Ovary (tissue), 9 donors: Measurements from ENCODE around the gene KIF18A. TPM values are rescaled to one million over a fixed set of nuclear protein-coding genes. Genes with fewer than 3 reads are reported as not detected.

Experiments used
- DNase-seq, 5 donors: peaks; one replicate each; pipeline ENCODE4 v3.0.0-alpha.2; 2019 to 2020
- H3K27ac ChIP-seq, 2 donors: fragments of 200-600 bp; one replicate each; pipeline versions ENCODE4 v1.5.1 to v1.8.0; 2019 to 2022
- H3K27me3 ChIP-seq: fragments of 200-600 bp; one replicate; pipeline ENCODE4 v1.8.0; 2022
- H3K36me3 ChIP-seq: fragments of 200-600 bp; sonication (generic); one replicate; pipeline ENCODE4 v1.5.1; 2019
- H3K4me1 ChIP-seq: one replicate; pipeline ENCODE4 v1.8.1; 2013; ENCODE audit warnings: mild to moderate bottlenecking, moderate library complexity; ENCODE audit not compliant: insufficient read depth
- H3K4me3 ChIP-seq: fragments of 200-600 bp; sonication (generic); one replicate; pipeline ENCODE4 v1.5.1; 2017
- H3K9me3 ChIP-seq, 2 donors: fragments of 200-600 bp in 1 of 2; sonication (generic) in 1 of 2; one replicate each; pipeline versions ENCODE4 v1.5.1 to v1.8.1; 2013 to 2019; ENCODE audit warnings: mild to moderate bottlenecking in 1 of 2, moderate library complexity in 1 of 2
- EP300 ChIP-seq: sonication (generic); formaldehyde crosslinking; IDR thresholded peaks from one replicate; pipeline ENCODE4 v1.6.1; 2017; ENCODE audit warnings: antibody characterized with exemption
- POLR2A ChIP-seq: fragments of 450-650 bp; IDR thresholded peaks from one replicate; pipeline ENCODE4 v1.6.1; 2017; ENCODE audit warnings: antibody characterized with exemption, mild to moderate bottlenecking, moderate library complexity
- WGBS, 3 donors: extraction: QIAGEN DNeasy Blood & Tissue Kit in 1 of 3; methylation state at CpG; one replicate each; pipeline versions ENCODE4 v1.1.5 to v1.1.7; 2013 to 2017; 5-methylcytosine and 5-hydroxymethylcytosine counted together
- intact Hi-C, 4 donors: fragments of 100-400 bp; cut with DNase I; formaldehyde crosslinking; loops; one replicate each; pipeline versions ENCODE4 v1.11.0 to v1.15.1; 2022 to 2023
- polyA plus RNA-seq, 2 donors: library from polyadenylated mRNA; stranded (reverse); fragments of 200-250 nt in 1 of 2; fragments of 350-450 nt in 1 of 2; fragmentation: Illumina TruSeq in 1 of 2; extraction: RNeasy Lipid Tissue Mini Kit (QIAGEN cat#74804) in 1 of 2; gene quantifications; one replicate each; pipeline ENCODE4 v1.2.3, GENCODE V29; 2013 to 2014
- total RNA-seq, 7 donors: library from RNA; depleted of rRNA in 2 of 7; stranded (reverse); fragments of >200 nt in 2 of 7; fragmentation: NEBNext Ultra II Directional in 3 of 7; extraction: Animal tissue kit (Norgen Biotek cat#: 25700) in 3 of 7; gene quantifications; one replicate each; pipeline versions ENCODE4 v1.1.0 to v1.2.4, GENCODE V29; 2016 to 2023
- TF ChIP-seq, protein P1 (sequence below), 3 donors: fragments of 450-650 bp in 2 of 3; fragments of 200-600 bp in 1 of 3; IDR thresholded peaks; one replicate each; pipeline versions ENCODE4 v1.5.1 to v1.8.0; 2016 to 2022; ENCODE audit warnings: antibody characterized with exemption in 3 of 3, mild to moderate bottlenecking in 1 of 3
- donor health status: DM: no; HTN: no; CAD: no; lungs with moderate emphysema.
- donor health status: DM: no; HTN: no; CAD: no.
- donor health status: Bipolar disorder and iron deficiency.
- donor health status: DM: yes; HTN: yes; CAD: no.
- donor health status: DM: no; HTN: no; CAD: no.
- donor health status: DM: yes; HTN: yes; CAD: no.

KIF18A gene
- total and polyA plus RNA-seq, 9 donors = 0.28 to 0.72 (median 0.36) TPM; not detected in 1

GRCh38 chr11:28146123-28146751, 38.3 kb upstream of the KIF18A start:
- WGBS, 3 donors = 53 to 79% (median 65%) methylated on average over 2 of the region's 2 CpGs
- Histone ChIP-seq H3K4me3 (no peak overlapping the region), H3K27ac (no peak overlapping the region), H3K36me3 (no peaks in the 10 kb centered on the region), H3K27me3 (no peaks in the 10 kb centered on the region), H3K9me3 (no peaks in the 10 kb centered on the region), H3K4me1 (no peaks in the 10 kb centered on the region)
- no peak for DNase-seq
- TF ChIP-seq EP300 (no peak), POLR2A (no peak)
- TF ChIP-seq, protein P1, sequence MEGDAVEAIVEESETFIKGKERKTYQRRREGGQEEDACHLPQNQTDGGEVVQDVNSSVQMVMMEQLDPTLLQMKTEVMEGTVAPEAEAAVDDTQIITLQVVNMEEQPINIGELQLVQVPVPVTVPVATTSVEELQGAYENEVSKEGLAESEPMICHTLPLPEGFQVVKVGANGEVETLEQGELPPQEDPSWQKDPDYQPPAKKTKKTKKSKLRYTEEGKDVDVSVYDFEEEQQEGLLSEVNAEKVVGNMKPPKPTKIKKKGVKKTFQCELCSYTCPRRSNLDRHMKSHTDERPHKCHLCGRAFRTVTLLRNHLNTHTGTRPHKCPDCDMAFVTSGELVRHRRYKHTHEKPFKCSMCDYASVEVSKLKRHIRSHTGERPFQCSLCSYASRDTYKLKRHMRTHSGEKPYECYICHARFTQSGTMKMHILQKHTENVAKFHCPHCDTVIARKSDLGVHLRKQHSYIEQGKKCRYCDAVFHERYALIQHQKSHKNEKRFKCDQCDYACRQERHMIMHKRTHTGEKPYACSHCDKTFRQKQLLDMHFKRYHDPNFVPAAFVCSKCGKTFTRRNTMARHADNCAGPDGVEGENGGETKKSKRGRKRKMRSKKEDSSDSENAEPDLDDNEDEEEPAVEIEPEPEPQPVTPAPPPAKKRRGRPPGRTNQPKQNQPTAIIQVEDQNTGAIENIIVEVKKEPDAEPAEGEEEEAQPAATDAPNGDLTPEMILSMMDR (IDR thresholded peaks at IDR 0.05) = no peak
- intact Hi-C loops = no loop called here

DNA sequence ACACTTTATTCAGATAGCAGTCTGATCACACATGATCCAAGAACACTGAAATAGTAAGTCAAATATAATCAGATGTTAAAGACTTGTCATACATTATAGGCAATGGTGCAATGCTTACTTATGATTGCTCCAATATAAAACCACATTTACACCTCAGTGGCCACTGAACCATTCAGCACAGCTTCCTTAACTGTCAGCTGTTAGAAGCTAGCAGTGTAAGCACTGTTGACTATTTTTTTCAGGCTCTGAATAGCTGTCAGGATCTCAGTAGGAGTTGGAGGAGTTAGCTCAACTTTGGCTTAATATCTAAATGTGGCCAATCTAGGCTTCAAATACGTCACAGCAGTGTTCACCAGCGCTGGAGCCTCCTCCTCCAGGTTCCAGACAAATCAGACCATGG, 36.9 kb upstream of the KIF18A start:
- no peak for DNase-seq
- TF ChIP-seq POLR2A (no peak), EP300 (no peak)
- TF ChIP-seq, protein P1 (IDR thresholded peaks at IDR 0.05) = no peak
- H3K27me3 ChIP-seq = no peaks in the 10 kb centered on the region
- peaks cover 0 to 9% of the 10 kb centered on the region in 2 donors for H3K9me3 ChIP-seq
- WGBS, 3 donors = 84 to 94% (median 90%) methylated on average over 2 of the region's 2 CpGs
- intact Hi-C loops = no loop called here
- no peaks in the 10 kb centered on the region for H3K36me3 ChIP-seq
- no peak overlapping the region for H3K4me3 ChIP-seq
- no peaks in the 10 kb centered on the region for H3K4me1 ChIP-seq
- no peak overlapping the region for H3K27ac ChIP-seq

DNA sequence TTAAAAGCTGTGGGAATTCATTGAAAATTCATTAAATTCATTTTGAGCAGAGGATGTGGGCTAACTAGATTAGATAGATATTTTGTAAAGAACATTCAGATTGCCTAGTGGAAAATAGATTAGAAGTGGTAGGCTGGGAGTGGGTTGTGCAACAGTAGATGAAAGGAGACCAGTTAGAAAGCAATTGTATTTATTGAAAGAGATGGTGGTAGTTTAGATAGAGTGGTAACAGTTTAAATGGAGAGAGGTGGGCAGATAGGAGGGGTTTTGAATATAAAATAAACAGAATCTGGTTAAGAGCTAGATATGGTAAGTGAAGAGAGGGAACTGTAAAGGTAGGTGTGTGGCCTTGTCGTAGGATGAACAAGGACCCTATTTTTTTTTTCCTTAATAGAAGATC, 34.8 kb upstream of the KIF18A start:
- no peaks in the 10 kb centered on the region for H3K4me1 ChIP-seq
- peaks cover 0 to 11% of the 10 kb centered on the region in 2 donors for H3K9me3 ChIP-seq
- intact Hi-C loops = no loop called here
- H3K4me3 ChIP-seq = no peak overlapping the region
- no peak overlapping the region for H3K27ac ChIP-seq
- no peak for DNase-seq
- H3K27me3 ChIP-seq = no peaks in the 10 kb centered on the region
- WGBS, 3 donors = 96 to 99% (median 98%) methylated on average over 1 of the region's 1 CpG
- TF ChIP-seq EP300 = no peak
- no peak for TF ChIP-seq POLR2A
- TF ChIP-seq, protein P1 (IDR thresholded peaks at IDR 0.05) = no peak
- H3K36me3 ChIP-seq = no peaks in the 10 kb centered on the region

DNA sequence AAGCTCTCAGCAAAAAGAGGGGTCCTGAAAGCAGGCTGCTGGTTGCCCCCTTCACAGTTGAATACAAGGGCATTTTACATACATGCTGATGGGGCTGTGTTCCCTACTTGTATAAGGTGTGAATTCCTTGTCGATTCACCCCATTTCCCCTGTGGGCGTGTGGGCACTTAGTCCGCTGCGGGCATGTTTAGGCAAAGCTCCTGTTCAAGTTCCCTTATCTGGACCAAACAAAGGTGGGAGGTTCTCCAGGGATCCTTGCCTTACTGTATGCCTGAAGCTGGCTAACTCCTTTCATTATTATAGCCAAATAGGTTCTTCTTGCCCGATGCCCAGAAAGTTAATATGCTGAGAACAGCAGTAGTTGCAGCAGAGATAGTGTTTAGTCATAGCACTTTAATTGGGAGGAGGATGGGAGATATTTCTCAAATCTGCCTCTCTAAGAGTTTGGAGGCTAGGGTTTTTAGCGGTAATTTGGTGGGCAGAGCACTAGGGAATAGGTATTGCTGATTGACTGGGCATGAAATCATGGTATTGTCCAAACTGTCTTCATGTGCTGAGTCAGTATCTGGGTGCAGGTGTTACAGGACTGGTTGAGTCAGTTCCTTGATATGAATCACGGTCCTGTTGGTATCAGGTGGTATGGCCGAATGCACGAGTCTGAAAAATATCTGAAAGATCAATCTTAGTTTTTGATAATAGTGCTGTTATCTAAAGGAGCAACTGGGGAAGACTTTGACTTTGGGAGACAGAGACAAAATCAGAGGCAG, 32.9 kb upstream of the KIF18A start:
- peaks cover 0 to 11% of the 10 kb centered on the region in 2 donors for H3K9me3 ChIP-seq
- H3K36me3 ChIP-seq = no peaks in the 10 kb centered on the region
- intact Hi-C loops = no loop called here
- no peak overlapping the region for H3K4me3 ChIP-seq
- H3K4me1 ChIP-seq = no peaks in the 10 kb centered on the region
- TF ChIP-seq POLR2A = no peak
- TF ChIP-seq, protein P1 (IDR thresholded peaks at IDR 0.05) = no peak
- TF ChIP-seq EP300 = no peak
- 96 to 98% (median 96%) methylated on average over 9 of the region's 9 CpGs for WGBS, 3 donors
- H3K27ac ChIP-seq = no peak overlapping the region
- DNase-seq = no peak
- no peaks in the 10 kb centered on the region for H3K27me3 ChIP-seq
